GM13977 (cell line): ENCODE data around the gene VMAC.

Experiments used
- DNase-seq: peaks from one replicate; pipeline ENCODE4 v3.0.0; 2012; ENCODE audit warnings: low spot score
- CTCF ChIP-seq: IDR thresholded peaks from 2 replicates; pipeline ENCODE4 v1.5.1; 2012; ENCODE audit warnings: mild to moderate bottlenecking, control low read depth; ENCODE audit not compliant: insufficient read depth; ENCODE audit errors: extremely low read depth, missing control alignments
- in situ Hi-C: fragments of 300-500 bp; cut with MboI; formaldehyde crosslinking; loops from one replicate; pipeline ENCODE4 v1.12.0; 2022; ENCODE audit warnings: low sequenced_read_pairs, low pct_unique_long_range_greater_than_20kb, mixed read lengths, inconsistent platforms; ENCODE audit not compliant: unreplicated experiment

The VMAC gene

DNA sequence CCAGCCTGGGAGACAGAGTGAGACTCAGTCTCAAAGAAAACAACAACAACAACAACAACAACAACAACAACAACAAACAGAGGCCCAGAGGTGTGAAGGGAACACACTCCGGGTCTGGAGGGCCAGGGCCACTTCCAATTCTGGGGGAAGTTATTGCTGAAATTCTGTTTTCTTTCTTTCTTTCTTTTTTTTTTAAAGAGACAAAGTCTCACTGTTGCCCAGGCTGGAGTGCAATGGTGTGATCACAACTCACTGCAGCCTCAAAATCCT is 5.9 kb downstream of the VMAC start:
- no peak for DNase-seq
- in situ Hi-C loops = no loop called here
- TF ChIP-seq CTCF = no peak

GRCh38 chr19:5911366-5911765 is 6.7 kb downstream of the VMAC start:
- TF ChIP-seq CTCF = no peak
- DNase-seq = no peak
- in situ Hi-C loops = no loop called here

- DNase-seq = no peak
- no peak for TF ChIP-seq CTCF
- in situ Hi-C loops = no loop called here
Measured at GRCh38 chr19:5913739-5914357, 9.2 kb downstream of the VMAC start, which contains the start of gene CAPS. CAPS (plus strand) TSS chr19:5914254; CDS start chr19:5914407, 153 bp downstream.

- no peak for TF ChIP-seq CTCF
- DNase-seq = no peak
- in situ Hi-C loops = no loop called here
Measured at GRCh38 chr19:5914358-5914774, 9.7 kb downstream of the VMAC start.

GRCh38 chr19:5914946-5915781 is 10.5 kb downstream of the VMAC start:
- no peak for TF ChIP-seq CTCF
- DNase-seq = no peak
- in situ Hi-C loops = no loop called here

GRCh38 chr19:5915782-5916165 is 11.1 kb downstream of the VMAC start:
- DNase-seq = no peak
- in situ Hi-C loops = no loop called here
- no peak for TF ChIP-seq CTCF
